HepG2 (cell line): ENCODE measurements around the gene PRELID2. TPM values are rescaled to one million over a fixed set of nuclear protein-coding genes. Genes with fewer than 3 reads are reported as not detected.

Source experiments
- ATAC-seq: fragments of 200-7000 bp; cut with Tn5 transposase; 3 replicates; pipeline ENCODE4 v1.9.1; 2020; ENCODE audit warnings: mild to moderate bottlenecking, moderate library complexity
- BruUV-seq: library from RNA; stranded (reverse); fragments of 400-500 nt; replicated peaks from 2 replicates; lab custom pipeline; 2021; lab: Mats Ljungman, UMichigan
- CTCF ChIA-PET: fragments of 300-600 bp; formaldehyde crosslinking; extraction: SDS; loops from one replicate; lab custom pipeline; 2021; ENCODE audit warnings: low total read pairs, inconsistent platforms, low intra/inter-chr PET ratio; lab: Yijun Ruan, JAX
- POLR2A ChIA-PET: fragments of 350-600 bp; sonication (Branson Sonifier 250); formaldehyde crosslinking; loops from one replicate; lab custom pipeline; 2020; ENCODE audit warnings: antibody characterized with exemption, inconsistent platforms; lab: Yijun Ruan, JAX
- DNase-seq: peaks from one replicate; pipeline ENCODE4 v3.0.0-alpha.2; 2015; ENCODE audit warnings: low spot score
- FAIRE-seq: peaks from 3 replicates; lab custom pipeline; 2011; peaks lifted over from hg19 to GRCh38; lab: Jason Lieb, UNC
- H2AFZ ChIP-seq: one replicate; pipeline ENCODE4 v1.6.1; 2011; ENCODE audit warnings: low read length, inconsistent platforms
- H3K27ac ChIP-seq: fragments of 300-600 bp; 3 replicates; pipeline ENCODE4 v1.8.0; 2011; ENCODE audit warnings: mixed run types, mild to moderate bottlenecking, mixed read lengths, low read length, inconsistent platforms; ENCODE audit not compliant: insufficient read depth; ENCODE audit errors: extremely low read length
- H3K27me3 ChIP-seq, 2 experiments: fragments of 200-600 bp in 1 of 2; 2 replicates in 1 of 2; 3 replicates in 1 of 2; pipeline versions ENCODE4 v1.6.0 to v1.8.0; 2011; ENCODE audit warnings: low read length in 2 of 2, mild to moderate bottlenecking in 2 of 2, moderate library complexity in 2 of 2, inconsistent platforms in 1 of 2; ENCODE audit not compliant: insufficient read depth in 2 of 2, control insufficient read depth in 1 of 2
- H3K36me3 ChIP-seq, 2 experiments: fragments of 200-600 bp in 1 of 2; replicated peaks in 1 of 2; 2 replicates in 1 of 2; 3 replicates in 1 of 2; pipeline versions ENCODE4 v1.5.1 to v1.8.0; 2011; ENCODE audit warnings: low read length in 2 of 2, inconsistent platforms in 1 of 2; ENCODE audit not compliant: insufficient read depth in 2 of 2, control insufficient read depth in 1 of 2
- H3K4me1 ChIP-seq: 2 replicates; pipeline ENCODE4 v1.5.1; 2012; ENCODE audit warnings: low read length, inconsistent platforms; ENCODE audit not compliant: insufficient read depth
- H3K4me2 ChIP-seq: 2 replicates; pipeline ENCODE4 v1.6.0; 2011; ENCODE audit warnings: low read depth, low read length, inconsistent platforms
- H3K4me3 ChIP-seq, 3 experiments: fragments of 200-600 bp in 1 of 3; sonication (generic), shearing (Covaris generic) in 1 of 3; replicated peaks in 1 of 3; 2 replicates each; pipeline ENCODE4 v1.5.1; 2011 to 2016; ENCODE audit warnings: low read length in 3 of 3, inconsistent platforms in 2 of 3, low read depth in 2 of 3, mild to moderate bottlenecking in 2 of 3, control low read depth in 1 of 3, mixed read lengths in 1 of 3; ENCODE audit not compliant: insufficient read depth in 1 of 3
- H3K79me2 ChIP-seq: one replicate; pipeline ENCODE4 v1.6.1; 2011; ENCODE audit warnings: low read length, inconsistent platforms; ENCODE audit not compliant: insufficient read depth
- H3K9ac ChIP-seq: 2 replicates; pipeline ENCODE4 v1.6.0; 2011; ENCODE audit warnings: mild to moderate bottlenecking, low read depth, low read length, inconsistent platforms; ENCODE audit not compliant: insufficient read depth
- H3K9me3 ChIP-seq: 2 replicates; pipeline ENCODE4 v1.5.1; 2012; ENCODE audit warnings: mild to moderate bottlenecking, low read length
- H4K20me1 ChIP-seq: 2 replicates; pipeline ENCODE4 v1.6.0; 2011; ENCODE audit warnings: inconsistent platforms, mild to moderate bottlenecking, low read length, moderate library complexity; ENCODE audit not compliant: insufficient read depth
- HIC2 ChIP-seq: sonication (generic); formaldehyde crosslinking; IDR thresholded peaks from 2 replicates; pipeline ENCODE4 v1.9.0; 2022; ENCODE audit warnings: low read depth, missing genetic modification reagents
- HOXD1 ChIP-seq: sonication (generic); formaldehyde crosslinking; IDR thresholded peaks from 2 replicates; pipeline ENCODE4 v1.5.0; 2020; ENCODE audit warnings: missing genetic modification reagents
- ZFAT ChIP-seq: sonication (generic); formaldehyde crosslinking; conservative IDR thresholded peaks from 2 replicates; pipeline ENCODE4 v1.8.1; 2023; ENCODE audit warnings: missing genetic modification reagents, inconsistent platforms
- ZNF513 ChIP-seq: sonication (generic); formaldehyde crosslinking; conservative IDR thresholded peaks from 2 replicates; pipeline ENCODE4 v1.5.0; 2020; ENCODE audit warnings: missing genetic modification reagents
- ZNF557 ChIP-seq: sonication (generic); formaldehyde crosslinking; IDR thresholded peaks from 2 replicates; pipeline ENCODE4 v1.4.0; 2020; ENCODE audit warnings: missing genetic modification reagents
- ZNF766 ChIP-seq: sonication (generic); formaldehyde crosslinking; IDR thresholded peaks from 2 replicates; pipeline ENCODE4 v1.5.0; 2020; ENCODE audit warnings: missing genetic modification reagents, borderline replicate concordance
- ZNF781 ChIP-seq: sonication (generic); formaldehyde crosslinking; IDR thresholded peaks from 2 replicates; pipeline ENCODE4 v1.5.1; 2020; ENCODE audit warnings: borderline replicate concordance, mild to moderate bottlenecking, missing genetic modification reagents; ENCODE audit errors: not compliant biosample characterization
- ZZZ3 ChIP-seq: sonication (generic); formaldehyde crosslinking; IDR thresholded peaks from 2 replicates; pipeline ENCODE4 v1.4.0; 2020; ENCODE audit warnings: missing genetic modification reagents, mild to moderate bottlenecking, borderline replicate concordance
- WGBS: methylation state at CpG from one replicate; pipeline ENCODE4 v1.1.6; 2017; ENCODE audit warnings: low lambda C conversion rate; 5-methylcytosine and 5-hydroxymethylcytosine counted together
- in situ Hi-C: cut with HindIII; loops from 2 replicates; pipeline ENCODE4 v1.10.0; 2017; ENCODE audit warnings: low pct_unique_long_range_greater_than_20kb; ENCODE audit not compliant: extremely low pct_ligation_motif_present
- intact Hi-C: fragments of 100-400 bp; cut with micrococcal nuclease; formaldehyde crosslinking; loops from one replicate; pipeline ENCODE4 v1.10.0; 2022; ENCODE audit not compliant: unreplicated experiment
- polyA plus RNA-seq, 8 experiments: library from polyadenylated mRNA; depleted of rRNA in 3 of 8; stranded (reverse) in 7 of 8; unstranded in 1 of 8; fragments of >200 nt; fragmentation: Illumina TruSeq in 4 of 8; extraction: Trizol in 4 of 8; gene quantifications; 2 replicates each; pipeline versions ENCODE4 v1.2.1 to v1.2.3, GENCODE V29; 2011 to 2016; ENCODE audit warnings: low read depth in 4 of 8, missing spikeins in 1 of 8, mixed read lengths in 1 of 8; ENCODE audit not compliant: insufficient read depth in 1 of 8
- total RNA-seq, 5 experiments: library from RNA; depleted of rRNA; stranded (reverse); fragments of >200 nt; fragmentation: Illumina TruSeq; extraction: Trizol; gene quantifications; 2 replicates each; pipeline ENCODE4 v1.2.3, GENCODE V29; 2016; ENCODE audit warnings: low read depth in 1 of 5
- TF ChIP-seq, protein P1 (sequence below): sonication (generic); formaldehyde crosslinking; IDR thresholded peaks from 2 replicates; pipeline ENCODE4 v1.8.1; 2022; ENCODE audit warnings: low read depth, mild to moderate bottlenecking, missing genetic modification reagents
- TF ChIP-seq, protein P2 (sequence below): sonication (generic); formaldehyde crosslinking; IDR thresholded peaks from 2 replicates; pipeline ENCODE4 v1.4.0; 2020; ENCODE audit warnings: missing genetic modification reagents

The PRELID2 gene
- total and polyA plus RNA-seq, 2 of the 13 experiments (the other 11 are each of a cell fraction or from before 2014, with no cell fraction given) = 10.0 to 22.9 TPM

DNA sequence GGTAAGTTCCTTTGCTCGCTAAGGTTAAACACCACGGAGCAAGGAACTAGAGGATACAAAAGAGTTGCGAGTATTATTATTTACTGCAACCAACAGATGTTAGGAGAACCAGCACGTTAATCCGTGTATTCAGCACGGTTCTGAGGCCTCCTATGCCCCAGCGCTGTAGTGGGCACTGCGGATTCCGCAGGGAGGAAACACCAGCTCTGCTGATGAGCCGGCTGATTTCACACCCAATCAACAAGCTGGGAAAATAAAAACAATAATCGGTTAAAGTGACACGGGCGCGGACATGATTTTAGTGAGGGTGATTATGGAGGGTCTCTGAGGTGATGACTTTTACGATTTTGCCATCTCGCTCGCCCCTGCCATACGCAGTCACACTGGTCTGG is 702 bp upstream of the PRELID2 start:
- in situ Hi-C loops (loop anchor here (10.0 kb wide), 1 partner anchor 219 kb away; no protein-coding TSS in a partner anchor), intact Hi-C loops (loop anchor here (1.0 to 5.0 kb wide), 3 partner anchors 23 to 101 kb away; partner anchors contain the start of gene SH3RF2)
- Histone ChIP-seq H2AFZ (peak overlapping the region; percentile 96), H4K20me1 (no peaks in the 10 kb centered on the region), H3K36me3 (no peaks in the 10 kb centered on the region), H3K79me2 (peaks cover 11% of the 10 kb centered on the region), H3K4me3 (peak overlapping the region; percentile 72 to 77 (median 74); a peak in 5 of 6 replicates), H3K9me3 (no peaks in the 10 kb centered on the region), H3K9ac (peak overlapping the region; percentile 82), H3K27me3 (no peaks in the 10 kb centered on the region; a peak in 1 of 5 replicates), H3K4me2 (peak overlapping the region; percentile 95), H3K4me1 (peaks cover 60% of the 10 kb centered on the region), H3K27ac (peak overlapping the region; percentile 79)
- WGBS = 47% methylated on average over 18 of the region's 18 CpGs
- CTCF ChIA-PET = no interaction called here
- DNase-seq = no peak
- BruUV-seq = TSS peak; percentile 98
- no peak for FAIRE-seq
- POLR2A ChIA-PET = interaction anchor here (0.9 to 2.1 kb wide), 8 partner anchors 10 to 205 kb away, joined by 3 to 17 read pairs (median 5); partner anchors contain the start of gene SH3RF2
- peak; percentile 22 for ATAC-seq
- TF ChIP-seq ZNF557 (CRISPR knock-in tag) = 0 out of 2 replicates have a peak, but pooled peaks have one; percentile 49
- 0 out of 2 replicates have a peak, but pooled peaks have one; percentile 14 for TF ChIP-seq ZFAT (CRISPR knock-in tag)
- TF ChIP-seq ZZZ3 (CRISPR knock-in tag) = 0 out of 2 replicates have a peak, but pooled peaks have one; percentile 9
- TF ChIP-seq, protein P1, sequence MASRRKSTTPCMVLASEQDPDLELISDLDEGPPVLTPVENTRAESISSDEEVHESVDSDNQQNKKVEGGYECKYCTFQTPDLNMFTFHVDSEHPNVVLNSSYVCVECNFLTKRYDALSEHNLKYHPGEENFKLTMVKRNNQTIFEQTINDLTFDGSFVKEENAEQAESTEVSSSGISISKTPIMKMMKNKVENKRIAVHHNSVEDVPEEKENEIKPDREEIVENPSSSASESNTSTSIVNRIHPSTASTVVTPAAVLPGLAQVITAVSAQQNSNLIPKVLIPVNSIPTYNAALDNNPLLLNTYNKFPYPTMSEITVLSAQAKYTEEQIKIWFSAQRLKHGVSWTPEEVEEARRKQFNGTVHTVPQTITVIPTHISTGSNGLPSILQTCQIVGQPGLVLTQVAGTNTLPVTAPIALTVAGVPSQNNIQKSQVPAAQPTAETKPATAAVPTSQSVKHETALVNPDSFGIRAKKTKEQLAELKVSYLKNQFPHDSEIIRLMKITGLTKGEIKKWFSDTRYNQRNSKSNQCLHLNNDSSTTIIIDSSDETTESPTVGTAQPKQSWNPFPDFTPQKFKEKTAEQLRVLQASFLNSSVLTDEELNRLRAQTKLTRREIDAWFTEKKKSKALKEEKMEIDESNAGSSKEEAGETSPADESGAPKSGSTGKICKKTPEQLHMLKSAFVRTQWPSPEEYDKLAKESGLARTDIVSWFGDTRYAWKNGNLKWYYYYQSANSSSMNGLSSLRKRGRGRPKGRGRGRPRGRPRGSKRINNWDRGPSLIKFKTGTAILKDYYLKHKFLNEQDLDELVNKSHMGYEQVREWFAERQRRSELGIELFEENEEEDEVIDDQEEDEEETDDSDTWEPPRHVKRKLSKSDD (CRISPR knock-in tag) = 0 out of 2 replicates have a peak, but pooled peaks have one; percentile 7
- TF ChIP-seq HIC2 (CRISPR knock-in tag) = no peak
- TF ChIP-seq ZNF781 (CRISPR knock-in tag) = peak; percentile 6
- no peak for TF ChIP-seq ZNF513 (CRISPR knock-in tag)
- TF ChIP-seq, protein P2, sequence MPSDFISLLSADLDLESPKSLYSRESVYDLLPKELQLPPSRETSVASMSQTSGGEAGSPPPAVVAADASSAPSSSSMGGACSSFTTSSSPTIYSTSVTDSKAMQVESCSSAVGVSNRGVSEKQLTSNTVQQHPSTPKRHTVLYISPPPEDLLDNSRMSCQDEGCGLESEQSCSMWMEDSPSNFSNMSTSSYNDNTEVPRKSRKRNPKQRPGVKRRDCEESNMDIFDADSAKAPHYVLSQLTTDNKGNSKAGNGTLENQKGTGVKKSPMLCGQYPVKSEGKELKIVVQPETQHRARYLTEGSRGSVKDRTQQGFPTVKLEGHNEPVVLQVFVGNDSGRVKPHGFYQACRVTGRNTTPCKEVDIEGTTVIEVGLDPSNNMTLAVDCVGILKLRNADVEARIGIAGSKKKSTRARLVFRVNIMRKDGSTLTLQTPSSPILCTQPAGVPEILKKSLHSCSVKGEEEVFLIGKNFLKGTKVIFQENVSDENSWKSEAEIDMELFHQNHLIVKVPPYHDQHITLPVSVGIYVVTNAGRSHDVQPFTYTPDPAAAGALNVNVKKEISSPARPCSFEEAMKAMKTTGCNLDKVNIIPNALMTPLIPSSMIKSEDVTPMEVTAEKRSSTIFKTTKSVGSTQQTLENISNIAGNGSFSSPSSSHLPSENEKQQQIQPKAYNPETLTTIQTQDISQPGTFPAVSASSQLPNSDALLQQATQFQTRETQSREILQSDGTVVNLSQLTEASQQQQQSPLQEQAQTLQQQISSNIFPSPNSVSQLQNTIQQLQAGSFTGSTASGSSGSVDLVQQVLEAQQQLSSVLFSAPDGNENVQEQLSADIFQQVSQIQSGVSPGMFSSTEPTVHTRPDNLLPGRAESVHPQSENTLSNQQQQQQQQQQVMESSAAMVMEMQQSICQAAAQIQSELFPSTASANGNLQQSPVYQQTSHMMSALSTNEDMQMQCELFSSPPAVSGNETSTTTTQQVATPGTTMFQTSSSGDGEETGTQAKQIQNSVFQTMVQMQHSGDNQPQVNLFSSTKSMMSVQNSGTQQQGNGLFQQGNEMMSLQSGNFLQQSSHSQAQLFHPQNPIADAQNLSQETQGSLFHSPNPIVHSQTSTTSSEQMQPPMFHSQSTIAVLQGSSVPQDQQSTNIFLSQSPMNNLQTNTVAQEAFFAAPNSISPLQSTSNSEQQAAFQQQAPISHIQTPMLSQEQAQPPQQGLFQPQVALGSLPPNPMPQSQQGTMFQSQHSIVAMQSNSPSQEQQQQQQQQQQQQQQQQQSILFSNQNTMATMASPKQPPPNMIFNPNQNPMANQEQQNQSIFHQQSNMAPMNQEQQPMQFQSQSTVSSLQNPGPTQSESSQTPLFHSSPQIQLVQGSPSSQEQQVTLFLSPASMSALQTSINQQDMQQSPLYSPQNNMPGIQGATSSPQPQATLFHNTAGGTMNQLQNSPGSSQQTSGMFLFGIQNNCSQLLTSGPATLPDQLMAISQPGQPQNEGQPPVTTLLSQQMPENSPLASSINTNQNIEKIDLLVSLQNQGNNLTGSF (CRISPR knock-in tag) = 0 out of 2 replicates have a peak, but pooled peaks have one; percentile 4
- TF ChIP-seq HOXD1 (CRISPR knock-in tag) = 0 out of 2 replicates have a peak, but pooled peaks have one; percentile 25
- 0 out of 2 replicates have a peak, but pooled peaks have one; percentile 13 for TF ChIP-seq ZNF766 (CRISPR knock-in tag)
